Activated CD4-positive, alpha-beta T cell treated with anti-CD3 and anti-CD28 coated beads for 48 hours (primary cell): ENCODE data around the gene LCE1E.

ENCODE experiments used
- DNase-seq: peaks from one replicate; pipeline ENCODE4 v3.0.0-alpha.2; 2020

The LCE1E gene

DNA sequence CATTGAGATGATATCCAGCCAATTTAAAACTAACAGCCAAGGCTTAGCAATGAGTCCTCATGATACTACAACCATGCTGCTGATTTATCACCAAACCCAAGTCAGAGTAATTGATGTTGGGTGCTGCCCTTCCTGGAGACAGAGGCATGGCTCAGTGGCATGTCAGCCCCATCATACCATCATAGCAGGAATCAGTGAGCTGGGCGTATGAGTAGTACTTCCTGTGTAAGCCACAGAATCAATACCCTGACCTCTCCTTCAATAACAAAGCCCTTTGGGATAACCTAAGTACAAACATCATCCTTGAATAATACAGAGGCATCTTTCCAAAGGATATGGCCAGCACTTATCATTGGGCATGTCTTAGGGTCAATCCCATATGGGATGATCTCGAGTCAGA, 3.0 kb upstream of the LCE1E start:
- no peak for DNase-seq

DNA sequence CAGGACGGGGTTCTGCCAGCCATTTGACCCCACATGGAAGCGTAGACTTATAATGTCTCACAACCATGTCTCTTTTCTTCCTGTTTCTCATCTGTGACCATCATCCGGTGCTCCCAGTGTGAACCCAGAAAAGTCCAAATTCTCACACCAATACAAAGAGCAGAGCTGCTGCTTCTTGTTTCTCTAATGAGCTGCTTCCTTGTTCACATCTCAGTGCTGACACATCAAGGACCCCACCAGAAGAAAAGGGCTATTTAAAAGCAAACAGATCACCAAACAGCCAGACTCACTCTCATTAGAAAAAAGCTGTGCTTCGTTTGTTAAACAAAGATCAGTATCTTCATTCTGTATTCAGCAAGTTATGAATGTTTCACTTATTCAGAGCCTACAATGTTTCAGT, 9.6 kb downstream of the LCE1E start:
- DNase-seq: no peak

DNA sequence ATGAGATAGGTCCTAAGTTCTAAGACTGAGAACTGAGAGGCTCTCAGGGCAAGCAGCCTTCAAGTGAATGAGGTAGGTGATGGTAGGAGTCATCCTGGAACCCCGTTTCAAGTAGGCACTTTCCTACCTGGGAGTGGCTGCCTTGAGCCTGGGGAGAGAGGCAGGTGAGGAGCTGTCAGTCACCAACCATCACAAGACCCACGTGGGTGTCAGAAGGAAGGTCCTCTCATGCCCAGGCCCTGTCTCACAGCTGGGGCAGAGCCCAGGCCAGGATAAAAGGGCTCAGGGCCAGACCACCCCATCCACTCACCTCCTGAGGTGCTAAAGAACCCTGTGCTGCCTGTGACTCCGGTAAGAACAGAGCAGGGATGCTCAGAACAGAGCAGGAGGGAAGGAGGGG, 10.4 kb downstream of the LCE1E start, which contains the start of gene LCE1D:
Gene LCE1D (plus strand): TSS at position 301 of the 400 bp plus-strand sequence. CDS start 1,074 bp downstream, outside the sequence.
- no peak for DNase-seq

DNA sequence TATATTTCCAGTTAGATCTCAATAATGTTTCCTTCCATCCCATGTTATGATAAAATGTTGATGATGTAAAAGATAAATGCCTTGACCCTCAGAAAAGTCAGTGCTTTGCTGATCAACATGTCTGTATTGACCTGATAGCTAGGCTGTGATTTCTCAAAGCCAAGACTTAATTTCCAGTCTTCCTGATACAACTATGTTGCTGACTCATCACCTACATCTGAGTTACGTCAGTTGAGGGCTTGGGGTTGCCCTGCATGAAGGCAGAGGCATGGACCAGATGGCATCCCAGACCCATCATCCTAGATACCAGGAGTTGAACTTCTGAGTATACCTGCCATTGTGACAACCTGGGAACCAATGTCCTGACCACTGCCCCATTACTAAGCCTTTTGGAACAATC, 15.3 kb downstream of the LCE1E start:
- no peak for DNase-seq

DNA sequence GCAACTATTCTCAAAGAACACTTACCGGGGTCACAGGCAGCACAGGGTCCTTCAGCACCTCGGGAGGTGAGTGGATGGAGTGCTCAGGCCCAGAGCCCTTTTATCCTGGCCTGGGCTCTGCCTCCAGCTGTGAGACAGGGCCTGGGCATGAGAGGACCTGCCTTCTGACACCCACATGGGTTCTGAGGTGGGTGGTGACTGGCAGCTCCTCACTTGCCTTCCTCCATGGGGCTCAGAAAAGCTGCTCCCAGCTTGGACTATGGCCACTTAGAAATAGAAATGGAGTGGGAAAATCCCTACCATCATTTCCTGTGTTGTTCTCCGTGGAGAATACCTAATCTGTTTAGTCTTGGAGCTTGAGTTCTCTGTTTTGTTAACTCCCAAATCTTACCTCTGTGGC, 20.5 kb downstream of the LCE1E start, which contains the start of gene LCE1C:
Gene LCE1C (minus strand): TSS at position 76 of the 400 bp plus-strand sequence. CDS start 1,173 bp downstream, outside the sequence.
- DNase-seq: no peak

DNA sequence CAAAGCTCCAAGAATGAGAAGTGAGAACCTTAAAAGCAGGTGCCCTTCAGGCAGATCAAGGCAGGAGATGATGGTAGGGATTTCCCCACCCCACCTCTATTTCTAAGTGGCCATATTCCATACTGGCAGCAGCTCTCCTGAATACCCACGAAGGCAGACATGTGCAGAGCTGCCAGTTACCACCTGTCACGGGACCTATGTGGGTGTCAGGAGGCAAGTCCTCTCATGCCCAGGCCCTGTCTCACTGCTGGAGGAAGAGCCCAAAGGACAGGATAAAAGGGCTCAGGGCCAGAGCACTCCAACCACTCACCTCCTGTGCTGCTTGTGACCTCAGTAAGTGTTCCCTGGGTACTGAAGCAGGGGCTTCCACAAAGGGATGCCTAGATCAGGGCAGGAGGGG, 25.0 kb downstream of the LCE1E start:
- no peak for DNase-seq

DNA sequence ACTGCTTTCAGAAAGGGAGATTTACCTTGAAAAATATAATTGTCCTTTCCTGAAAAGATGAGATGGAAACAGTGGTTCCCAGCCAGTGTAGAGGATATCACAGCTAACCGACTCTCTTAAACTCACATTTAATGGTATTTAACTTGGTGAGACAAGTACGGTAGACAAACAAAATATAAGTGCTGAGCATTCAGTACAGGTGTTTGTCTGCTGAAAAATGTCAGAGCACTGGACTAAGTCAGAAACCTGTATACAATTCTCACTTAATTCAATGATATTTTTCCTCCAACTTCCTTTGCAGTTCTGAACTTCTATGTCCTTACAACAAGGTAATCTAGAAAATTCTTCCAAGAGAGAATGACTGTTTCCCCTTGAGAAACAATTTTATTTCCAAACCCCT, 25.6 kb downstream of the LCE1E start, which contains the start of gene LCE1B:
Gene LCE1B (plus strand): TSS at position 301 of the 400 bp plus-strand sequence. CDS start 476 bp downstream, outside the sequence.
- no peak for DNase-seq

DNA sequence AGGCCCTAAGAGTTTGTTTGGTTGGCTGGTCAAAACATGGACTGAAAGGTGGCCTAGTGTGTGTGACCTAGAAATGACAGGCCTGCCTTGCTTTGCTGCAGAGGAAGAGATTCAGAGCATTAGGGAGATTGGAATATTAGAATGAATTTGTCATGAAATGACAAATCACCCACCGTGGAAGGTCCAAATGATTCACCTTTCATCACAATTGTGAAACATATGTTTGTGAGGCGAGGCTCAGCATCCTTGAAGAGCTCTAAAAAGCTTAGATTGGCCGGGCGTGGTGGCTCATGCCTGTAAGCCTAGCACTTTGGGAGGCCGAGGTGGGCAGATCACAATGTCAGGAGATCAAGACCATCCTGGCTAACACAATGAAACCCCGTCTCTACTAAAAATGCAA, 31.3 kb downstream of the LCE1E start:
- no peak for DNase-seq

DNA sequence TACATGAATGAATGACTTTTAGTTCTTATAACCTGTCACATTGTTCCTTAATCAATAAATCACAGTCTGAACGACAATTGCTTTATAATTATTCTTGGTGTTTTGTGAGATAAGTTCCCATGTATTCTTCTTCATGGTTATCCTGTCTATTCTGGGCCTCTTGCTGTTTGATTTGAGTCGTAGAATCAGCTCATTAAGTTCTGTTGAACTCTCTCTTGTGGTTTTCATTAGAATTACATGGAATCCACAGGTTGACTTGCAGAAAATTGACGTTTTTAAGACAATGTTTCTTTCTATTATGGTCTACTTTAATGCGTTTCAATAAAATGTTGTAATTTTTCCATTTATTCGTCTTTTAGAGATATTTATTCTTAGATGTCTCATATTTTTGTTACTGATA, 37.2 kb downstream of the LCE1E start:
- DNase-seq: no peak

DNA sequence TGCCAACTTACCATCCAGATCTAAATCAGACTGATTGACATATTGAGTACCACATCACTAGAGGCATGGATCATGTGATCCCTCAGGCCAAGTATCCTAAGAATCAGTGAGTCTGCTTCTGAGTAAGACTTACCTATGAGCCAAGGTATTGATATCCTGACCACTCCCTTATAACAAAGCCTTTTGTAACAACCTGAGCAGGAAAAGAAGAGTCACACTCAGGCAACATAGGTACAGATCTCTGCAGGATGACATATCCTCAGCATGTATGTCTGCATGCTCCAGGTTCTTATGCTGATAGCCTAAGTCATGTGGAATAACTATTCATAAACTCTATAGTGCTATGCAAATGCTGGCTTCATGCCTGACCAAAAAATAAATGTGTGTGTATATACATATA, 38.9 kb downstream of the LCE1E start:
- DNase-seq: no peak

DNA sequence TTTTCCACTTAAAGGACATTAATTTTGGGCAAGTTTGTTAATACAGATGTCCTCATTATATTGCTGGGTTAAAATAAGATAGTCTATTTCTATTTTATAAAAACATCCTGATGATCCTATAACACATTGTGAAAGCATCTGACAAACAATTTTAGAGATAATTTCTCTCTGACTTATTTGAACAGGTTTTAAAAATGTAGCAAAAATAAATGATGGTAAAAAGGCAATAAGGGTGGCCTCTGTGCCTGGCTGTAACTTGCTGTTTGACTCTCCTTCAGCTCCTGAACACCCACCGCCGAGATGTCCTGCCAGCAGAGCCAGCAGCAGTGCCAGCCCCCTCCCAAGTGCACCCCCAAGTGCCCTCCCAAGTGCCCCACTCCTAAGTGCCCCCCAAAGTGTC, 41.1 kb downstream of the LCE1E start, which contains the start of gene LCE1A:
Gene LCE1A (plus strand): TSS at position 301 of the 400 bp plus-strand sequence. CDS start 0 bp downstream, at position 301.
- DNase-seq: no peak

DNA sequence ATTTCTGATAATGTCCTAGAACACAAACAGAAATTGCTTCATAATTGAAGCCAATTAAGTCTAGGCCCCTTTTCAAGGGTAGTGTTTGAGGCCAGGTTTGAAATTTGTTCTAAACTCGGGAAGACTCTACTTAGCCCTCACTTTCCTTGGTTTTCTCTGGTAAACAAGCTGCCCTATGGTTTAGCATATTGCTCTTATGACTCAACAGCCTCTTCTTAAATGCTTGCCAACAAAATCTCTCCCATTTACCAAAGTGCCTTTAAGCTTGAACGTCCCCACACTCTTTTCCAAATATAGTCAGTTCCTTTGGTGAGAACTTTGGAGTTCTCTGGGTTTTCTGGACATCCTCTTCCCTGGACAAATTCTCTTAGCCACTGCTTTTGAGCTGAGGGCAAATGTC, 50.8 kb downstream of the LCE1E start:
- DNase-seq: no peak
